Heart left ventricle (tissue), 16 donors: ENCODE results near the gene SLC25A22. TPM values are rescaled to one million over a fixed set of nuclear protein-coding genes. Genes with fewer than 3 reads are reported as not detected.

Source experiments
- ATAC-seq, 4 donors: fragments of 200-7000 bp; cut with Tn5 transposase; one replicate each; pipeline ENCODE4 v1.9.1; 2020 to 2022; ENCODE audit warnings: moderate library complexity in 4 of 4, mild to moderate bottlenecking in 3 of 4, moderate number of reproducible peaks in 1 of 4
- DNase-seq, 5 donors: peaks; one replicate each; pipeline ENCODE4 v3.0.0-alpha.2; 2020
- H3K27ac ChIP-seq, 12 donors: fragments of 200-600 bp; sonication (generic) in 4 of 12; one replicate each; pipeline versions ENCODE4 v1.5.0 to v1.8.0; 2016 to 2022; ENCODE audit warnings: mild to moderate bottlenecking in 2 of 12
- H3K27me3 ChIP-seq, 9 donors: fragments of 200-600 bp; sonication (generic) in 2 of 9; one replicate each; pipeline versions ENCODE4 v1.5.1 to v1.8.0; 2016 to 2022; ENCODE audit warnings: mild to moderate bottlenecking in 3 of 9
- H3K36me3 ChIP-seq, 9 donors: fragments of 200-600 bp; sonication (generic) in 2 of 9; one replicate each; pipeline versions ENCODE4 v1.5.0 to v1.8.0; 2018 to 2022; ENCODE audit warnings: mild to moderate bottlenecking in 2 of 9
- H3K4me1 ChIP-seq, 12 donors: fragments of 200-600 bp; sonication (generic) in 4 of 12; one replicate each; pipeline versions ENCODE4 v1.5.0 to v1.8.0; 2016 to 2022; ENCODE audit warnings: mild to moderate bottlenecking in 3 of 12
- H3K4me3 ChIP-seq, 12 donors: fragments of 200-600 bp; sonication (generic) in 4 of 12; one replicate each; pipeline versions ENCODE4 v1.5.0 to v1.8.0; 2017 to 2022; ENCODE audit warnings: mild to moderate bottlenecking in 9 of 12, moderate library complexity in 4 of 12
- H3K9me3 ChIP-seq, 12 donors: fragments of 200-600 bp; sonication (generic) in 4 of 12; one replicate each; pipeline versions ENCODE4 v1.5.0 to v1.8.0; 2016 to 2022; ENCODE audit warnings: mild to moderate bottlenecking in 1 of 12
- CTCF ChIP-seq, 12 donors: fragments of 200-600 bp; sonication (generic) in 4 of 12; IDR thresholded peaks; one replicate each; pipeline versions ENCODE4 v1.5.0 to v1.8.0; 2018 to 2022; ENCODE audit warnings: antibody characterized with exemption in 12 of 12, mild to moderate bottlenecking in 5 of 12
- POLR2A ChIP-seq, 2 donors: fragments of 450-650 bp; IDR thresholded peaks; one replicate each; pipeline ENCODE4 v1.6.1; 2017; ENCODE audit warnings: antibody characterized with exemption in 2 of 2, mild to moderate bottlenecking in 2 of 2, moderate library complexity in 2 of 2
- WGBS, 4 donors: extraction: QIAGEN DNeasy Blood & Tissue Kit in 2 of 4; methylation state at CpG; one replicate each; pipeline versions ENCODE4 v1.1.5 to v1.1.7; 2013 to 2018; 5-methylcytosine and 5-hydroxymethylcytosine counted together
- intact Hi-C, 10 donors: fragments of 100-400 bp; cut with DNase I; formaldehyde crosslinking; loops; one replicate each; pipeline versions ENCODE4 v1.11.1 to v1.14.2; 2022
- polyA plus RNA-seq, 2 donors: library from polyadenylated mRNA; stranded (reverse); fragments of 200-250 nt; gene quantifications; one replicate each; pipeline ENCODE4 v1.2.3, GENCODE V29; 2013
- total RNA-seq, 9 donors: library from RNA; depleted of rRNA in 2 of 9; stranded (reverse); fragments of >200 nt in 2 of 9; fragmentation: NEBNext Ultra II Directional in 3 of 9; extraction: Animal tissue kit (Norgen Biotek cat#: 25700) in 3 of 9; gene quantifications; one replicate each; pipeline versions ENCODE4 v1.1.0 to v1.2.4, GENCODE V29; 2016 to 2023
- donor health status: ischemic (EF 13 %, LVEDD 7.1; RV severe dilation, severe dysfunction).
- donor health status: healthy with polysubstance abuse.
- donor health status: DM: no; HTN: yes; CAD: no.
- donor health status: DM: no; HTN: no; CAD: no.
- donor health status: ischemic (EF 25% LVEDD 6.9; RV normal size, moderate dysfunction).
- donor health status: ischemic (EF 25% LVEDD 5.7; RV mildly dilated, moderate dysfunction).
- donor health status: healthy.
- donor health status: DM: yes; HTN: yes; CAD: no.
- donor health status: ischemic (EF 35%, LVEDD 5.7; RV mildly dilated, moderate dysfunction).
- donor health status: nonischemic (EF 11% LVEDD 7.7; RV severe dilation, severe dysfunction).
- donor health status: DM: yes; HTN: yes; CAD: no.
- donor health status: PGD.
- donor health status: ischemic (EF 29% LVEDD 5.4; RV normal size, mild dysfunction).
- donor health status: nonischemic (EF 23%, LVEDD 6.1; RV moderate dilation, normal function).

The SLC25A22 gene
- total and polyA plus RNA-seq, 11 donors, result 2.1 to 12.8 (median 4.4) TPM

- no peak for DNase-seq
- peaks cover 6 to 42% (median 24%) of the 10 kb centered on the region in 12 donors for H3K4me1 ChIP-seq
- H3K4me3 ChIP-seq, result peak overlapping the region in 11 of 12 donors; percentile 50 to 89 (median 77)
- H3K9me3 ChIP-seq, result no peaks in the 10 kb centered on the region
- intact Hi-C loops, result loop anchor here in 2 of 10 donors (5.0 to 10.0 kb wide), 2 partner anchors 60 to 117 kb away; partner anchors contain the start of gene CHID1 (in 1 of the 2)
- H3K27ac ChIP-seq, result peak overlapping the region in 3 of 12 donors; percentile 62 to 88 (median 86)
- peaks cover 0 to 4% (median 0%) of the 10 kb centered on the region in 9 donors for H3K27me3 ChIP-seq
- ATAC-seq, result peak in 1 of 4 donors; percentile 4
- peaks cover 0 to 38% (median 0%) of the 10 kb centered on the region in 9 donors for H3K36me3 ChIP-seq
- TF ChIP-seq POLR2A (IDR thresholded peaks at IDR 0.05), result no peak
- no peak for TF ChIP-seq CTCF (IDR thresholded peaks at IDR 0.05)
- 67 to 72% (median 70%) methylated on average over 19 to 38 of the region's 38 CpGs for WGBS, 4 donors
These were observed 3.1 kb downstream of the SLC25A22 start for GRCh38 chr11:794766-795633.

- Histone ChIP-seq H3K27me3 (peaks cover 0 to 13% (median 6%) of the 10 kb centered on the region in 9 donors), H3K4me1 (peaks cover 6 to 49% (median 26%) of the 10 kb centered on the region in 12 donors), H3K27ac (no peak overlapping the region), H3K9me3 (no peaks in the 10 kb centered on the region), H3K36me3 (peaks cover 0 to 32% (median 0%) of the 10 kb centered on the region in 9 donors), H3K4me3 (no peak overlapping the region)
- WGBS, 4 donors, result 88 to 95% (median 92%) methylated on average over 18 to 31 of the region's 31 CpGs
- TF ChIP-seq CTCF (IDR thresholded peaks at IDR 0.05) (no peak), POLR2A (IDR thresholded peaks at IDR 0.05) (no peak)
- no peak for DNase-seq
- ATAC-seq, result no peak
- intact Hi-C loops, result loop anchor here in 1 of 10 donors (10.0 kb wide), 1 partner anchor 59 kb away; no protein-coding TSS in a partner anchor
These were observed 3.9 kb downstream of the SLC25A22 start for GRCh38 chr11:794013-794765.

GRCh38 chr11:793556-793955 lies 4.5 kb downstream of the SLC25A22 start:
- no peak for DNase-seq
- peaks cover 0 to 17% (median 7%) of the 10 kb centered on the region in 9 donors for H3K27me3 ChIP-seq
- peaks cover 0 to 30% (median 0%) of the 10 kb centered on the region in 9 donors for H3K36me3 ChIP-seq
- no peak overlapping the region for H3K4me3 ChIP-seq
- H3K4me1 ChIP-seq, result peaks cover 6 to 49% (median 26%) of the 10 kb centered on the region in 12 donors
- 88 to 93% (median 88%) methylated on average over 4 to 7 of the region's 7 CpGs for WGBS, 4 donors
- H3K9me3 ChIP-seq, result no peaks in the 10 kb centered on the region
- no peak for ATAC-seq
- no peak overlapping the region for H3K27ac ChIP-seq
- TF ChIP-seq CTCF (IDR thresholded peaks at IDR 0.05) (no peak), POLR2A (IDR thresholded peaks at IDR 0.05) (no peak)
- intact Hi-C loops, result loop anchor here in 1 of 10 donors (10.0 kb wide), 1 partner anchor 59 kb away; no protein-coding TSS in a partner anchor
